Pulmonary artery endothelial cell (primary cell): Measurements from ENCODE around the gene ZNF440. TPM values are rescaled to one million over a fixed set of nuclear protein-coding genes. Genes with fewer than 3 reads are reported as not detected.

ENCODE experiments used
- DNase-seq: peaks from one replicate; pipeline ENCODE4 v3.0.0-alpha.2; 2011; ENCODE audit warnings: low read depth, low spot score
- total RNA-seq: library from RNA; depleted of rRNA; stranded (reverse); fragments of >200 nt; gene quantifications from 2 replicates; pipeline ENCODE4 v1.2.3, GENCODE V29; 2014

The ZNF440 gene
- total RNA-seq, 1 donor from 2014 or later = 6.3 TPM

DNA sequence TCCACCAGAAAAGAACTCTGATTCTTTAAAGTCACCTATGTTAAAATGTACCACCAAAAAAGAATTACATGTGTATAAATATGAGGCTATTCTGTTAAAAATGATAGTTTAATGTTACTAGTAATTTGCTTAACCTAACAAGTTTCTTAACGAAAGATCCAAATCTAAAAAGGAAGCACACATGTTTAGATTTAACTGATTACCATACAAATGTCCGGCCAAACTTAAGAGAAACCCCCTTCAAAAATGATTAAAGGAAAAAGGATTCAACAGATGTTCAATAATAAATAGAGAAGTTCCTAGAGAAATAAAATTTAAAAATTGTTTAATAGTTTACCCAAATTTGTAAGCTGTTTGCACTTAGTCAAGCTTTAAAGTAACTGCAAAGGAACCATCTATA, 68.5 kb downstream of the ZNF440 start:
- no peak for DNase-seq

Other genes with a start within 250 kb of the ZNF440 start
- 1.2 TPM in 1 of 2 replicates, not detected in the other for gene ACP5, start 236.6 kb upstream of the ZNF440 start, total RNA-seq
- gene ZNF627, start 216.8 kb upstream of the ZNF440 start, total RNA-seq = 18.8 and 20.5 TPM in 2 replicates
- 5.1 and 10.2 TPM in 2 replicates for gene ZNF823, start 75.3 kb upstream of the ZNF440 start, total RNA-seq
- 8.2 and 8.9 TPM in 2 replicates for gene ZNF441, start 47.3 kb upstream of the ZNF440 start, total RNA-seq
- gene ZNF491, start 15.8 kb upstream of the ZNF440 start, total RNA-seq = 0.86 and 1.7 TPM in 2 replicates
- 0.26 and 4.5 TPM in 2 replicates for gene ZNF439, start 34.5 kb downstream of the ZNF440 start, total RNA-seq
- gene ZNF69, start 73.5 kb downstream of the ZNF440 start, total RNA-seq = 1.1 and 11.1 TPM in 2 replicates
- 5.8 and 7.1 TPM in 2 replicates for gene ZNF700, start 110.8 kb downstream of the ZNF440 start, total RNA-seq
- 0.40 and 1.9 TPM in 2 replicates for gene ZNF763, start 150.8 kb downstream of the ZNF440 start, total RNA-seq
- gene ZNF433, start 221.4 kb downstream of the ZNF440 start, total RNA-seq = 2.4 and 2.6 TPM in 2 replicates
- gene ZNF878, start 238.7 kb downstream of the ZNF440 start, total RNA-seq = 0.26 and 0.56 TPM in 2 replicates